Measurements from ENCODE around the gene TUBG1. TPM values are rescaled to one million over a fixed set of nuclear protein-coding genes. Genes with fewer than 3 reads are reported as not detected.

TUBG1 gene
- total RNA-seq, 1 donor from 2014 or later = 96.1 TPM

GRCh38 chr17:42563950-42564349 is 45.5 kb upstream of the TUBG1 start:
- TF ChIP-seq, protein P1, sequence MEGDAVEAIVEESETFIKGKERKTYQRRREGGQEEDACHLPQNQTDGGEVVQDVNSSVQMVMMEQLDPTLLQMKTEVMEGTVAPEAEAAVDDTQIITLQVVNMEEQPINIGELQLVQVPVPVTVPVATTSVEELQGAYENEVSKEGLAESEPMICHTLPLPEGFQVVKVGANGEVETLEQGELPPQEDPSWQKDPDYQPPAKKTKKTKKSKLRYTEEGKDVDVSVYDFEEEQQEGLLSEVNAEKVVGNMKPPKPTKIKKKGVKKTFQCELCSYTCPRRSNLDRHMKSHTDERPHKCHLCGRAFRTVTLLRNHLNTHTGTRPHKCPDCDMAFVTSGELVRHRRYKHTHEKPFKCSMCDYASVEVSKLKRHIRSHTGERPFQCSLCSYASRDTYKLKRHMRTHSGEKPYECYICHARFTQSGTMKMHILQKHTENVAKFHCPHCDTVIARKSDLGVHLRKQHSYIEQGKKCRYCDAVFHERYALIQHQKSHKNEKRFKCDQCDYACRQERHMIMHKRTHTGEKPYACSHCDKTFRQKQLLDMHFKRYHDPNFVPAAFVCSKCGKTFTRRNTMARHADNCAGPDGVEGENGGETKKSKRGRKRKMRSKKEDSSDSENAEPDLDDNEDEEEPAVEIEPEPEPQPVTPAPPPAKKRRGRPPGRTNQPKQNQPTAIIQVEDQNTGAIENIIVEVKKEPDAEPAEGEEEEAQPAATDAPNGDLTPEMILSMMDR (conservative IDR thresholded peaks at IDR 0.05; ENCODE audit: low read depth, low read length) = no peak
- no peak for DNase-seq (ENCODE audit: low read depth)
- peak overlapping the region; percentile 94 for H3K4me3 ChIP-seq (ENCODE audit: low read depth, low read length)

DNA sequence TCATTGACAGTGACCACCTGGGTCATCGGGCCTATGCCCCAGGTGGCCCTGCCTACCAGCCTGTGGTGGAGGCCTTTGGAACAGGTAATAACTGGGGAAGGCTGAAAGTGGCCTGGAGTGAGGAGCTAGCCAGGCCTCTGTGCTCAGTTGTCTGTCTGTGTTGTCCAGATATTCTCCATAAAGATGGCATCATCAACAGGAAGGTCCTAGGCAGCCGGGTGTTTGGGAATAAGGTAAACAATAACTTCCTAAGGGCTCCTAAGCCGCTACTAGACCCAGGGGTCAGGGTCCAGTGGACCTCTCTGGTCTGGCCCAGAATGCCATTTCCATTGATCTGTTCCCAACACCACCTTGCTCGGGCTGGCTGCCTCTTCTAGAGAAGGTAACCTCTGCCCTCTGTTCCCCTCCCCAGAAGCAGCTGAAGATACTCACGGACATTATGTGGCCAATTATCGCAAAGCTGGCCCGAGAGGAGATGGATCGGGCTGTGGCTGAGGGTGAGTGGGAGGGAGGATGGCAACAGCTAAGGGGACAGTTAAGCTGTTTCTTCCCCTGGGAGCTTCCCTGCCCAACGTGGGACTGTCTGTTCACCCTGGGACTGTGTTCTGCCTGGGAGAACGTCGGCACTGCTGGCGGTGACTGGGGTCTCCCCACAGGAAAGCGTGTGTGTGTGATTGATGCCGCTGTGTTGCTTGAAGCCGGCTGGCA is 44.5 kb upstream of the TUBG1 start:
- TF ChIP-seq, protein P1 (conservative IDR thresholded peaks at IDR 0.05; ENCODE audit: low read depth, low read length) = no peak
- no peak for DNase-seq (ENCODE audit: low read depth)
- H3K4me3 ChIP-seq (ENCODE audit: low read depth, low read length) = no peak overlapping the region

DNA sequence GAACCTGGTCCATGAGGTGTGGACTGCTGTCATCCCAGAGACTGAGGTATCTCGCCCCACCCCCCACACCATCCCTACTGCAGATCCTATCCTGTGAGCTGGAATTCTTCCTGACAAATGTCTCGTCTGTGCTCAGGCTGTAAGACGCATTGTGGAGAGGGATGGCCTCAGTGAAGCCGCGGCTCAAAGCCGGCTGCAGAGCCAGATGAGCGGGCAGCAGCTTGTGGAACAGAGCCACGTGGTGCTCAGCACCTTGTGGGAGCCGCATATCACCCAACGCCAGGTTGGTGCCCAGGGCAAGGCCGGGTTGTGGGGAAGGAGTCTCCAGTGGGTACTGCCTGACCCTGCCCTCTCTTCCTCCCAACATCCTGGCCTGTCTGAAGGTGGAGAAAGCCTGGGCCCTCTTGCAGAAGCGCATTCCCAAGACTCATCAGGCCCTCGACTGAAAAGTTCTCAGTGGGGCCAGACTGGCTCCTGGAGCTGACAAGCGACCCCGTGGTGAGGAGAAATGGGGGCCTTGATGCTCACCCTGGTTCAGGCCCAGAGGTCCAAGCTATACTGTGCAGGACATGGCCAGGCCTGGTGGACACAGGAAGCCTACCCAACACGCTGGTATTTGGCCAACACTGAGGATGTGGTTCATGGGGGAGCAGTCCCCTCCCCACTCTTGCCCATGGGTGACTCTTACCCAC is 43.8 kb upstream of the TUBG1 start:
- H3K4me3 ChIP-seq (ENCODE audit: low read depth, low read length) = no peak overlapping the region
- DNase-seq (ENCODE audit: low read depth) = no peak
- TF ChIP-seq, protein P1 (conservative IDR thresholded peaks at IDR 0.05; ENCODE audit: low read depth, low read length) = no peak

- no peak for DNase-seq (ENCODE audit: low read depth)
- TF ChIP-seq, protein P1 (conservative IDR thresholded peaks at IDR 0.05; ENCODE audit: low read depth, low read length) = no peak
- H3K4me3 ChIP-seq (ENCODE audit: low read depth, low read length) = peak overlapping the region; percentile 94
These were observed 43.1 kb upstream of the TUBG1 start for GRCh38 chr17:42566215-42566882.

DNA sequence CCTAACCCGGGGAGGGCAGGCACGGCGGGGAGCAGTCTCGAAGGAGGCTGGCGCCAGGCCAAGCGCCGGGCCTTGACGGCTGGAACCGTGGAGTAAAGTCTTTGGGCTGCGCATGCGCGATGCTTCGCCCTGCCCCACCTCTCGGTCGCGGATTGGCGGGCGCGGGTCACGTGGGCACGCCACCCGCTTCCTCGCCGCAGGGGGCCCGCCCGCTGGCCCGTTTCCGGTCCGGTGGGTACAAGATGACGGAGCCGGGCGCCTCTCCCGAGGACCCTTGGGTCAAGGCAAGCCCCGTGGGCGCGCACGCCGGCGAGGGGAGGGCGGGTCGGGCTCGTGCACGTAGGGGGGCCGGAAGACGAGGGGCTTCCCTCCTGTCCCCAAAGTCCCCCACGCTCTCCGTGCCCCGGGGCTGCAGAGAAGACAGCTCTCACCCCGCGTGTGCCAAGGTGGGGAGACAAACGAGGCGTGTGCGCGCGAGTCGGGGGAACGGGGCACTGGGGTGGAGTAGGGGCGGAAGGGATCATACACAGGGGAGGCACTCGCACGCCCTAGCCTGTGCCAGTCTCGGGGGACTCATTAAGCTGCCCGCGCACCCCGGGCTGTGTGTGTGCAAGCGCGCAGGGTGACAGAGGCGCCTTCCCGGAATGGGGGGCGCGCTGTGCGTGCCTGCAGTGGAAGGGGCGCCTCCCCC is 42.5 kb upstream of the TUBG1 start, which contains the start of gene MLX:
Gene MLX (plus strand): TSS at position 218 of the 691 bp plus-strand sequence. CDS start 25 bp downstream, at position 243.
- no peak for DNase-seq (ENCODE audit: low read depth)
- TF ChIP-seq, protein P1 (conservative IDR thresholded peaks at IDR 0.05; ENCODE audit: low read depth, low read length) = no peak
- H3K4me3 ChIP-seq (ENCODE audit: low read depth, low read length) = peak within 1 kb of the TSS; percentile 94

DNA sequence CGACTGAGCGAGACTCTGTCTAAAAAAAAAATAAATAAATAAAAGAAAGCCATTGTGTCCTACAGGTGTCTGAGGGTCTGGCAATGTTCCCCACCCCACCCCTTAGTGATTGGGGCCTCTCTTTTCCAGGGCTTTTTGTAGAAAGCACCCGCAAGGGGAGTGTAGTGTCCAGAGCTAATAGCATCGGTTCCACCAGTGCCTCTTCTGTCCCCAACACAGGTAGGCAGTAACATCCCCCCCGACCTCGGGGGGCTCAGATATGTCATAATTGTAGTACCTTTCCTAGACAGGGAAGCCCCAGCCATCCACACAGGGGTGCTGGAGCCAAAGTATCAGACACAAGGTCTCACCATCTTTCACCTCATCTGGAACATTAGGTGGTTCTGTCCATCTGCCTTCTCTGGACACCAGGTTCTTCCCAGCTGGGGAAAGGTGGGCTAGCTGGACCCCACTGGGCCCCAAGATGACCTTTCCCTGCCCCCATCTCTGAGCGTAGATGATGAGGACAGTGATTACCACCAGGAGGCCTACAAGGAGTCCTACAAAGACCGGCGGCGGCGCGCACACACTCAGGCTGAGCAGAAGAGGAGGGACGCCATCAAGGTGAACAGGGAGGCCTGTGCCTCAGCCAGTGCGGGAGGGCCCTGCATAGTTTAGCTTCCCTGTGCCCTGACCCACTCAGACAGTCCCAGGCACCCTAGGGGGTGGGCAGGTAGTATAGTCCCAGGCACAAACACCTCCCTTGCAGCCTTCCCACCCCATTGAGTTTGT is 41.0 kb upstream of the TUBG1 start:
- no peak overlapping the region for H3K4me3 ChIP-seq (ENCODE audit: low read depth, low read length)
- no peak for DNase-seq (ENCODE audit: low read depth)

More for the DNA sequence above, 41.0 kb upstream of the TUBG1 start:
- TF ChIP-seq, protein P1 (conservative IDR thresholded peaks at IDR 0.05; ENCODE audit: low read depth, low read length) = no peak

All from epithelial cell of proximal tubule (primary cell).